ENCODE results near the gene EXTL1.

EXTL1 gene

GRCh38 chr1:26075421-26076144 lies 54.0 kb downstream of the EXTL1 start:
- no peak for DNase-seq

- DNase-seq = no peak
Measured at GRCh38 chr1:26077524-26077923, 55.9 kb downstream of the EXTL1 start.

- no peak for DNase-seq
Measured at GRCh38 chr1:26078286-26079177, 57.0 kb downstream of the EXTL1 start.

- no peak for DNase-seq
Measured at GRCh38 chr1:26079178-26079563, 57.6 kb downstream of the EXTL1 start.

- DNase-seq = no peak
Measured at GRCh38 chr1:26079960-26080814, 58.6 kb downstream of the EXTL1 start.

- DNase-seq = no peak
Measured at GRCh38 chr1:26081267-26082019, 59.9 kb downstream of the EXTL1 start.

- DNase-seq = no peak
Measured at GRCh38 chr1:26082020-26082350, 60.4 kb downstream of the EXTL1 start.

GRCh38 chr1:26083208-26083607 lies 61.6 kb downstream of the EXTL1 start:
- no peak for DNase-seq

GRCh38 chr1:26084091-26084561 lies 62.6 kb downstream of the EXTL1 start:
- DNase-seq = no peak

- DNase-seq = no peak
Measured at GRCh38 chr1:26084844-26085243, 63.3 kb downstream of the EXTL1 start.
